Measurements from ENCODE around the gene SLC10A7. TPM values are rescaled to one million over a fixed set of nuclear protein-coding genes. Genes with fewer than 3 reads are reported as not detected.

Gene SLC10A7
- total RNA-seq, 1 donor from 2014 or later = 25.6 TPM

- H3K27me3 Mint-ChIP-seq (ENCODE audit: low read depth) = no peaks in the 10 kb centered on the region
- no peak for DNase-seq (ENCODE audit: low spot score)
- H3K27ac Mint-ChIP-seq = no peak overlapping the region
- no peaks in the 10 kb centered on the region for H3K9me3 Mint-ChIP-seq
- no peaks in the 10 kb centered on the region for H3K36me3 Mint-ChIP-seq (ENCODE audit: low read depth)
- H3K4me1 Mint-ChIP-seq (ENCODE audit: low read depth) = no peaks in the 10 kb centered on the region
- H3K4me3 Mint-ChIP-seq (ENCODE audit: low read depth) = no peak overlapping the region
- intact Hi-C loops (cut with micrococcal nuclease) = loop anchor here (10.0 kb wide), 1 partner anchor 794 kb away; the partner anchor contains the start of gene SMAD1
Measured at GRCh38 chr4:146278986-146279385, 242.8 kb downstream of the SLC10A7 start.

GRCh38 chr4:146275370-146275769 is 246.4 kb downstream of the SLC10A7 start:
- no peak for DNase-seq (ENCODE audit: low spot score)
- intact Hi-C loops (cut with micrococcal nuclease) = loop anchor here (10.0 kb wide), 1 partner anchor 791 kb away; the partner anchor contains the start of gene SMAD1
- Mint-ChIP-seq H3K4me1 (ENCODE audit: low read depth) (peaks cover 7% of the 10 kb centered on the region), H3K27ac (no peak overlapping the region), H3K9me3 (no peaks in the 10 kb centered on the region), H3K4me3 (ENCODE audit: low read depth) (no peak overlapping the region), H3K36me3 (ENCODE audit: low read depth) (no peaks in the 10 kb centered on the region), H3K27me3 (ENCODE audit: low read depth) (no peaks in the 10 kb centered on the region)

GRCh38 chr4:146274774-146275173 is 247.0 kb downstream of the SLC10A7 start:
- Mint-ChIP-seq H3K4me3 (ENCODE audit: low read depth) (no peak overlapping the region), H3K27me3 (ENCODE audit: low read depth) (no peaks in the 10 kb centered on the region), H3K4me1 (ENCODE audit: low read depth) (peaks cover 7% of the 10 kb centered on the region), H3K36me3 (ENCODE audit: low read depth) (no peaks in the 10 kb centered on the region), H3K9me3 (no peaks in the 10 kb centered on the region), H3K27ac (no peak overlapping the region)
- intact Hi-C loops (cut with micrococcal nuclease) = loop anchor here (10.0 kb wide), 1 partner anchor 790 kb away; the partner anchor contains the start of gene SMAD1
- DNase-seq (ENCODE audit: low spot score) = no peak

GRCh38 chr4:146273204-146273901 is 248.4 kb downstream of the SLC10A7 start:
- intact Hi-C loops (cut with micrococcal nuclease) = loop anchor here (1.0 to 10.0 kb wide), 2 partner anchors 30 to 789 kb away; partner anchors contain the start of gene SMAD1

GRCh38 chr4:146271466-146271865 is 250.3 kb downstream of the SLC10A7 start:
- no peaks in the 10 kb centered on the region for H3K27me3 Mint-ChIP-seq (ENCODE audit: low read depth)
- no peaks in the 10 kb centered on the region for H3K36me3 Mint-ChIP-seq (ENCODE audit: low read depth)
- DNase-seq (ENCODE audit: low spot score) = no peak
- no peaks in the 10 kb centered on the region for H3K9me3 Mint-ChIP-seq
- H3K4me1 Mint-ChIP-seq (ENCODE audit: low read depth) = peaks cover 7% of the 10 kb centered on the region
- H3K4me3 Mint-ChIP-seq (ENCODE audit: low read depth) = no peak overlapping the region
- intact Hi-C loops (cut with micrococcal nuclease) = loop anchor here (10.0 kb wide), 1 partner anchor 787 kb away; the partner anchor contains the start of gene SMAD1
- peak overlapping the region; percentile 1 for H3K27ac Mint-ChIP-seq

More at GRCh38 chr4:146273204-146273901, 248.4 kb downstream of the SLC10A7 start:
- no peak overlapping the region for H3K4me3 Mint-ChIP-seq (ENCODE audit: low read depth)
- peak overlapping the region; percentile 5 for H3K27ac Mint-ChIP-seq
- H3K27me3 Mint-ChIP-seq (ENCODE audit: low read depth) = no peaks in the 10 kb centered on the region
- H3K9me3 Mint-ChIP-seq = no peaks in the 10 kb centered on the region
- H3K36me3 Mint-ChIP-seq (ENCODE audit: low read depth) = no peaks in the 10 kb centered on the region
- peaks cover 7% of the 10 kb centered on the region for H3K4me1 Mint-ChIP-seq (ENCODE audit: low read depth)
- no peak for DNase-seq (ENCODE audit: low spot score)

GRCh38 chr4:146269228-146269653 is 252.5 kb downstream of the SLC10A7 start:
- no peak for DNase-seq (ENCODE audit: low spot score)

GRCh38 chr4:146267826-146268225 is 253.9 kb downstream of the SLC10A7 start:
- no peak for DNase-seq (ENCODE audit: low spot score)
- H3K9me3 Mint-ChIP-seq = no peaks in the 10 kb centered on the region
- no peaks in the 10 kb centered on the region for H3K4me1 Mint-ChIP-seq (ENCODE audit: low read depth)
- no peaks in the 10 kb centered on the region for H3K27me3 Mint-ChIP-seq (ENCODE audit: low read depth)
- intact Hi-C loops (cut with micrococcal nuclease) = no loop called here
- no peaks in the 10 kb centered on the region for H3K36me3 Mint-ChIP-seq (ENCODE audit: low read depth)
- no peak overlapping the region for H3K4me3 Mint-ChIP-seq (ENCODE audit: low read depth)
- H3K27ac Mint-ChIP-seq = no peak overlapping the region

More at GRCh38 chr4:146269228-146269653, 252.5 kb downstream of the SLC10A7 start:
- no peaks in the 10 kb centered on the region for H3K9me3 Mint-ChIP-seq
- peaks cover 7% of the 10 kb centered on the region for H3K4me1 Mint-ChIP-seq (ENCODE audit: low read depth)
- H3K36me3 Mint-ChIP-seq (ENCODE audit: low read depth) = no peaks in the 10 kb centered on the region
- intact Hi-C loops (cut with micrococcal nuclease) = no loop called here
- H3K27ac Mint-ChIP-seq = no peak overlapping the region
- H3K27me3 Mint-ChIP-seq (ENCODE audit: low read depth) = no peaks in the 10 kb centered on the region
- H3K4me3 Mint-ChIP-seq (ENCODE audit: low read depth) = no peak overlapping the region

- Mint-ChIP-seq H3K9me3 (no peaks in the 10 kb centered on the region), H3K4me1 (ENCODE audit: low read depth) (no peaks in the 10 kb centered on the region), H3K27me3 (ENCODE audit: low read depth) (no peaks in the 10 kb centered on the region), H3K27ac (no peak overlapping the region), H3K4me3 (ENCODE audit: low read depth) (no peak overlapping the region), H3K36me3 (ENCODE audit: low read depth) (no peaks in the 10 kb centered on the region)
- DNase-seq (ENCODE audit: low spot score) = no peak
- intact Hi-C loops (cut with micrococcal nuclease) = no loop called here
Measured at GRCh38 chr4:146265950-146266490, 255.7 kb downstream of the SLC10A7 start.

- Mint-ChIP-seq H3K27me3 (ENCODE audit: low read depth) (no peaks in the 10 kb centered on the region), H3K4me1 (ENCODE audit: low read depth) (no peaks in the 10 kb centered on the region), H3K4me3 (ENCODE audit: low read depth) (no peak overlapping the region), H3K27ac (no peak overlapping the region), H3K9me3 (no peaks in the 10 kb centered on the region), H3K36me3 (ENCODE audit: low read depth) (peaks cover 4% of the 10 kb centered on the region)
- no peak for DNase-seq (ENCODE audit: low spot score)
- intact Hi-C loops (cut with micrococcal nuclease) = no loop called here
Measured at GRCh38 chr4:146263793-146264192, 257.9 kb downstream of the SLC10A7 start.

GRCh38 chr4:146261041-146261440 is 260.7 kb downstream of the SLC10A7 start:
- no peak overlapping the region for H3K4me3 Mint-ChIP-seq (ENCODE audit: low read depth)
- no peaks in the 10 kb centered on the region for H3K27me3 Mint-ChIP-seq (ENCODE audit: low read depth)
- DNase-seq (ENCODE audit: low spot score) = no peak
- H3K9me3 Mint-ChIP-seq = no peaks in the 10 kb centered on the region
- H3K4me1 Mint-ChIP-seq (ENCODE audit: low read depth) = no peaks in the 10 kb centered on the region
- H3K27ac Mint-ChIP-seq = no peak overlapping the region
- intact Hi-C loops (cut with micrococcal nuclease) = no loop called here
- H3K36me3 Mint-ChIP-seq (ENCODE audit: low read depth) = peaks cover 8% of the 10 kb centered on the region

GRCh38 chr4:146260521-146260920 is 261.2 kb downstream of the SLC10A7 start:
- intact Hi-C loops (cut with micrococcal nuclease) = no loop called here
- Mint-ChIP-seq H3K27me3 (ENCODE audit: low read depth) (no peaks in the 10 kb centered on the region), H3K4me1 (ENCODE audit: low read depth) (no peaks in the 10 kb centered on the region), H3K27ac (no peak overlapping the region), H3K9me3 (no peaks in the 10 kb centered on the region), H3K36me3 (ENCODE audit: low read depth) (peaks cover 8% of the 10 kb centered on the region), H3K4me3 (ENCODE audit: low read depth) (no peak overlapping the region)
- DNase-seq (ENCODE audit: low spot score) = no peak

- H3K4me3 Mint-ChIP-seq (ENCODE audit: low read depth) = no peak overlapping the region
Measured at GRCh38 chr4:146257511-146257910, 264.2 kb downstream of the SLC10A7 start.

GRCh38 chr4:146256328-146256727 is 265.4 kb downstream of the SLC10A7 start:
- intact Hi-C loops (cut with micrococcal nuclease) = no loop called here
- H3K27ac Mint-ChIP-seq = no peak overlapping the region
- H3K27me3 Mint-ChIP-seq (ENCODE audit: low read depth) = no peaks in the 10 kb centered on the region
- no peaks in the 10 kb centered on the region for H3K4me1 Mint-ChIP-seq (ENCODE audit: low read depth)
- DNase-seq (ENCODE audit: low spot score) = no peak
- H3K36me3 Mint-ChIP-seq (ENCODE audit: low read depth) = peaks cover 8% of the 10 kb centered on the region
- no peaks in the 10 kb centered on the region for H3K9me3 Mint-ChIP-seq
- H3K4me3 Mint-ChIP-seq (ENCODE audit: low read depth) = no peak overlapping the region

More at GRCh38 chr4:146257511-146257910, 264.2 kb downstream of the SLC10A7 start:
- no peak for DNase-seq (ENCODE audit: low spot score)
- Mint-ChIP-seq H3K9me3 (no peaks in the 10 kb centered on the region), H3K27me3 (ENCODE audit: low read depth) (no peaks in the 10 kb centered on the region), H3K27ac (no peak overlapping the region), H3K36me3 (ENCODE audit: low read depth) (peaks cover 8% of the 10 kb centered on the region), H3K4me1 (ENCODE audit: low read depth) (no peaks in the 10 kb centered on the region)
- intact Hi-C loops (cut with micrococcal nuclease) = no loop called here

All from activated T-helper 2 cell treated with anti-CD3 and anti-CD28 coated beads, Interferon-gamma antibody, Interleukin-2, Interleukin-4, amounts not matched to agents 10 μg/mL and 5 μg/mL and 100 μg/mL, durations not matched to agents 14 hours and 24 hours and 36 hours (primary cell).